HG03196 (cell line): Measurements from ENCODE around the gene CASQ1.

Source experiments
- ATAC-seq: cut with Tn5 transposase; IDR thresholded peaks from one replicate; pipeline ENCODE4 v1.9.1; 2021; ENCODE audit not compliant: unreplicated experiment

CASQ1 gene

GRCh38 chr1:160224606-160225005 is 34.2 kb downstream of the CASQ1 start:
- ATAC-seq: no peak

GRCh38 chr1:160225345-160225744 is 35.0 kb downstream of the CASQ1 start:
- no peak for ATAC-seq

DNA sequence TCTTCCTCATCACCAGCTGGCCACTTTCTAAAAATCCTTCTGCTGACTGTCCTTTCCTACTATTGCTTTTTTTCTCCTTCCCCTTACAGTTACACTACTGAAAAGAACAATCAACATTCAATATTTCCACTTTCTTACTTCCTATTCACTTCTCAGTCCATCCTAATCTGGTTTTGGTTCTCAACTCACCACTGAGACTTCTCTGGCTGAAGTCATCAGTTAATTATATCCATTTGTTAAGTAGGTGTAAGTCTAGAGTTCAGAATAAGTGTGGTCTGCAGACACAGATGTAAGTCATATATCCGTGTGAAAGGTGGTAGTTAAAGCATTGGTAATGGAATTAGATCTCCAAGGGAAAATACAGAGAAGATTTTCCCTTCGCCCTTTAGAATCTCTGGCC is 36.2 kb downstream of the CASQ1 start:
- no peak for ATAC-seq

GRCh38 chr1:160227034-160227433 is 36.7 kb downstream of the CASQ1 start:
- ATAC-seq: no peak

- ATAC-seq: no peak
These were observed 37.2 kb downstream of the CASQ1 start for GRCh38 chr1:160227561-160227960.

GRCh38 chr1:160228431-160228830 is 38.1 kb downstream of the CASQ1 start:
- no peak for ATAC-seq

- ATAC-seq: no peak
These were observed 42.5 kb downstream of the CASQ1 start for GRCh38 chr1:160232911-160233310.

- no peak for ATAC-seq
These were observed 46.4 kb downstream of the CASQ1 start for GRCh38 chr1:160236806-160237205.

- ATAC-seq: no peak
These were observed 47.2 kb downstream of the CASQ1 start for GRCh38 chr1:160237558-160237957.

DNA sequence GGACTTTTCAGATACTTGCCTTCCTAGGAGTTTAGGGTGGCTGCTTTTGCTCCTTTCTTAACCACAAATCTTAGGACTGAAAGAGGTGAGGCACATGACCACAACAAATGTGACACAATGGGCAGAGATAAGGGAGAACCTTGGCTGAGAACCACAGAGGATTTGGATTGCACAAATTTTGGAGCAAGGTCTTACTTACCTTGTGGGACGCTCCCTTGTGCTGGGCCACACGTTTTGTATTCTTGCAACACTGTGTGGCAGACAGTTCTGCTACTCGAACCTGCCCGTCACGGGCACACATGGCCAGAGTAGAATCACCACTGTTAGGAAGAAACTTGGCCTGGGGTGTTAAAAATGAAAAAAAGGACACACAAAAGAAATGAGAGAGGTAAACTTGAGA is 48.0 kb downstream of the CASQ1 start:
- ATAC-seq: no peak

DNA sequence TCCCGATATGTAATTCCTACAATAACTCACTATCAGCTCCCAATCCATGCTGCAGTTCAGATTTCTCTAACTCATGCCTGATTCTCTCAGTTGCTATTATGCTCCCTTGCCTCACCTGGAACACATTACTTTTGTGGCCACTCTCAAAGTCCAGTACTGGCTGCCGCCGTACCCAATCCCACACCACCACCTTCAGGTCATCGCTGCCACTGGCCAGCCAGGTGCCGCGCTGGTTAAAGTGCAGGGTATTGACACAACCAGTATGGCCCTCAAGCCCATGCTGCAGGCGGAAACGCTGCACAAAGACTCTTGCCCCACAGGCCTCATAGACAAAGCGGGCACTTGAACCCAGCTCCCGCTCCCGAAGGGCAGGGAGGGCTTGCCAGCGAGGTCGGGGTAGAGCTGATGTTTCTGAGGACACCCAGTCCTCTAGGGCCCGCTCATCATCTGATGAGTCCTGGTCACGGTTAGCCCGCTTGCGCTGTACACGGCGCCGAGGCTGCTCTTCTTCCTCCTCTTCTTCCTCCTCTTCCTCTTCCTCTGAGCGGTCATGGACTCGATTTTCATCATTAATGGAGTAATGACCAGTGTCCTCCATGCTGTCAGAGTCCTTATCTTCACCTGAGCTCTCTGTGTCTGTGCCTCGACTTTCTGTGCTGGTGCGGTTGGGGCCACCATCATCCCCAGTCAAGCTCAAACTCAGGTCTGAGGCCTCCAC is 49.4 kb downstream of the CASQ1 start:
- ATAC-seq: no peak

- no peak for ATAC-seq
These were observed 53.4 kb downstream of the CASQ1 start for GRCh38 chr1:160243767-160244166.

DNA sequence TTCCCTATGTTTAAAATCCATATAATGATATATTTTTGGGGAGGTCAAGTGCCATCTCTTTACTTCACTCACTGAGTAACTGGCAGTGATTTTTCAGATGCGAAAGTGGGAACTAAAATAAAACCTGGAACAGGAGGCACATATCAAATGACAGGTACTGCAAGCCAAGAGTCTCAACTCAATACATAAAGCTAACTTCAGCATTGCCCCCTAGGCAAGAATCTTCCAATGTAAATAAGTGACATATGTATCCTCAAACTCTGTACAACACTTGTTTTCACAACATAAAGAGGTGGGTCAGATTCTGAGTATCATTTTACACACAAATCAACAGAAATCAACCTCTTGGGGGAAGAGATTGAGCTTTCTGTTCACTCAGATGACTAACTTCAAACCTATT is 53.8 kb downstream of the CASQ1 start:
- ATAC-seq: no peak

DNA sequence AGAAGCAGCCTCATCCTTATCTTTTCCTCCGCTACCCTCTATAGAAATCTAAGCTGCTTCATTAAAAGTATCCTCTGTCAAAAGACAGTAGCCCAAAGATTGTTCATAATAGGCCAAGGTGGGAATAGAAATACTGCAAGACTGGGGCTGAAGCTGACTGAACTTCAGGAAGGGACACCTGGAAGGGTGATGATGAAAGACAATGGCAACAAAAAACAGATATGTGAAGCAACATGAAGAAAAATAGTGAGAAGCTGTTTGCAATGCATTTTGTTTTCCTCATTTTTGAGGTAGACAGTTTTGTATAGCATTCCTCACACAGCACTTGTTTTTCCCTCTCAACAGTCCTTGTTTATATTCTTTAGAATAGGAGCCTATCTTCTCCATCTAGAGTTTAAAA is 55.1 kb downstream of the CASQ1 start:
- ATAC-seq: no peak

DNA sequence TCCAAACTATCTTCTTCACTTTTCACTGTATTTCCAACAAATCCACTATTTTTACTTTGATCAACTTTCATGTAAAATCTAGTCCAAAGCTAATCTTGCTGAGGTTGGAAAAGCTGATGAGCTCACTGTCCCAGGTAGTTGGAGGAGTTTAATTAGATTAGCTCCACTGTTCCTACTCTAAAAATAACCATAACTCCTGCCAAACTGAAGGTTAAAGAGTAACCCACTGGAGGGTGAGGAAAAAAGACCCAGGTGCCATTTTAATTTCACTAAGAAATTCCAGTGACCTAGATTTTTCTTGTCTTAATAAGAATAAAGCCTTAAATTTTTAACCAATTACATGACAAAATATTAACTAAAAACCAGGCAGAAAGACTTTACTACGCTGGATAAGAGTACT is 56.7 kb downstream of the CASQ1 start:
- no peak for ATAC-seq

DNA sequence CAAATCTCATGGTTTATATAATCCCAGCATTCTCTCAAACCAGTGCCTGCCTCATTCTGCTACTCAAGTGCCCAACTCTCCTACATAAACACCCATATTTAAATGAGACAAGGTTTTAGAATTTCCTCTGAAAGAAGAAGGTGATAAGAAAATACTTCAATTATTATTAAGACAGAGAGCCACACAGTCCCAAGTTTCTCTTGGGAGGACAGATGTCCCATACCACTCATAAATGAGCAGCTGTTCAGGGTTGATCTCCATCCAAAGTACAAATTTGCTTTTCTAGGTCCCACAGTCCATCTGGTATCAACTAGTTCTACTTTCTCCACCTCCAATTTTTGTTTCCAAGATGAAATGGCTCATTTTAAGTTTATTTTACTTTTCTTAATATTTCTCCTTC is 60.6 kb downstream of the CASQ1 start:
- ATAC-seq: no peak
